HG03175 (cell line): Measurements from ENCODE around the gene UPF2.
A peak's percentile ranks its signal among the peaks of the same experiment; 100 is the strongest.
"Not testable (repeated sequence)": the region's sequence is repeated elsewhere in the genome, so short reads cannot be mapped to it uniquely, and the experiment has no call there.

Source experiments
- ATAC-seq: cut with Tn5 transposase; IDR thresholded peaks from one replicate; pipeline ENCODE4 v1.9.1; 2021; ENCODE audit warnings: mild to moderate bottlenecking, moderate library complexity; ENCODE audit not compliant: unreplicated experiment

Gene UPF2

DNA sequence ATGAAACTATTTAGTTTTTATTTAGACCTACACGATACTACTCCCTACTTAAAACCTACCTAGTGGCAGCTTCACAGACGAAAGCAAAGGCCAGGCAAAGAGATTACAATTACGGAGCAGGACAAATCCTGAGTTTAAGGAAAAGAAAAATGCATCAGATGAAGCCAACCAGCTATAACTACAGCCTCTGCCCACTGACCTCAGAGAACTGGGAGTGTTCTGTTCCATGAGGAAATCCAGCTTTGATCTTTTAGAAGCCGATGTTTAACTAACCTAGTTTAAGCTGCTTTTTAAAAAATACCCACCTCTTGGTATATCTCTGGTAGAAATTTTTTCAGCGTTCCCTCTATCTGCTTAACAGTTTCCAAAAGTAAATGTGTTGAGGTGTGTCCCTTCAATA, 3.0 kb upstream of the UPF2 start:
- ATAC-seq: no peak

DNA sequence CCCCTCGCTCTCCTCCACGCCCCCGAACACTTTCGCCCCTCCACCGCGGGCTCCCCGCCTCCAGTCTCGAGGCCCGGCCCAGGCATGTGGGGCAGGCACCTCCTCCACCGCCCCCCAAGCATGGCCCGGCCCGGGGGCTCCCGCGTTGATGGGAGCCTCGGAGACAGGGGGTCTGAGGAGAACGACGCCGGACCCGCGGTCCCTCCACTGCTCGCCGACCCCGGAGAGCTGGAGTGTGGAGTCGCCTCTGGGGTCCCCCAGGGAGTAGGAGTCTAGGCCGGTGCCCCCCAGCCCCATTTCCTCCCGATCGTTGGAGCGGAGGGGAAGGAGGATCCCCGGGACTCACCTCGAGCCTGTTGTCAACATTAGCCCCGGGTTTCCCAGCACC, 206 bp downstream of the UPF2 start:
- ATAC-seq: peak; percentile 3

DNA sequence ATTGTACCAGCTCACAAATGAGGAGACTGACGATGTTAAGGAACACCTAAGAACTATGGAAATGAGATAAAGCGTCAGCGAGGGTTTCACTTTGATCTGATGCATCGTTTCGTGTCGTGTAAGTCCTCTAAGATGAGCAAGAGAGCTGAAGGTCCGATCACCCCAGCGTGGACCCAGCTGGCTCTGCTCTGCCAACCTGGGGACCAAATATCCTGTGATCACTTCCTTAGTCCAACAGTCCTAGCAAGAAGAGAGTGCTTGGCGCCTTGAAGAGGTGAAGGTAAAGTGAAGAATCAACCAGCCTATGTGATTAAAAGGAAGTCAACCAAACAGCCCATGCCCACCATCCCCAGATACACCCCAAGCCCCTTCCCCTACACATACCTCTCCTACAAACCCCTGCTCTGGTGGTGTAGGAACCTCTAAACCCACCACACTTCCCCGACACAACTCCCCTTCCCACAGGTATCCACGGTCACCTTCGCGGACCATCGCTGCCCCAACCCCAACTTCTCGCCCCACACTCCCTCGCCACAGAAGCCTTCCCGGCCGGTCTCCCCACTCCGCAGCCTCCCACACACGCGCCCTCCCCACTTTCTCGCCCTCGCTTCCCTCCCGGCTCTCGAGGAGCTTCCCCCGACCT, 722 bp downstream of the UPF2 start:
- no peak for ATAC-seq

DNA sequence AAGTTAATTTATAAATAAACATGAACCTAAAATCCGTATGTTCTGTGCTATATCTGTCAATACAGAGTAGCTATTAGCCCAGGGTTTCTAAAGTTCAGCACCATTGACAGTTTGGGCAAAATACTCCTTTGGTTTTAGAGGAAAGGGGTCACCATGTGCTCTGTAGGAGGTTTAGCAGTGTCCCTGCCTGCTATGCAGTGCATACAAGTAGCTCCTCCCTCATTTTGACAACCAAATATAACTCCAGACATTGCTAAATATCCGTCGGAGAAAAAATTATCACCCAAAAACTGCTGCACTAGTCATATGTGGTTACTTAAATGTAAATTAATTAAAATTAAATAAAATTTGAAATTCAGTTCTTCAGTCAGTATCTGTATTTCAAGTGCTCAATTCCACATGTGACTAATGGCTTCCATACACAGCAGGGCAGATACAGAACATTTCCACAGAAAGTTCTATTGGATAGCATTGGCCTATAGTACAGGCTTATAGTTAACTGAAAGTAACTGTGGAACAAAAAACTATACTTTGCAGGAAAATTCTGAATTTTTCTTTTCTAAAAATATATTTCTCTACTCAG, 6.4 kb downstream of the UPF2 start:
- ATAC-seq: no peak

DNA sequence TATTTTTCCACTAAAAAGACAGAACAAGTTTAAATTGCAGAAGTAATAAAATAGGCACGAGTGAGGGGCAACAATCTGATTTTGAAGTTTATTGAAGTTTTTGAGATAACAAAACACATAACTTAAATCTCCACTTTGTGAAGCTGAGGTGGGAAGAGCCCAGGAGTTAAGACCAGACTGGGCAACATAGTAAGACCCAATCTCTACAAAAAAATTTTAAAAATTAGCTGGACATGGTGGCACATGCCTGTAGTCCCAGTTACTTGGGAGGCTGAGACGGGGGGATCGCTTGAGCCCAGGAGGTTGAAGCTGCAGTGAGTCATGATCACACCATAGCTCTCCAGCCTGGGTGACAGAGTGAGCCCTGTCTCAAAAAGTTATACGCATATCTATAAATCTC, 11.2 kb downstream of the UPF2 start:
- ATAC-seq: no peak

DNA sequence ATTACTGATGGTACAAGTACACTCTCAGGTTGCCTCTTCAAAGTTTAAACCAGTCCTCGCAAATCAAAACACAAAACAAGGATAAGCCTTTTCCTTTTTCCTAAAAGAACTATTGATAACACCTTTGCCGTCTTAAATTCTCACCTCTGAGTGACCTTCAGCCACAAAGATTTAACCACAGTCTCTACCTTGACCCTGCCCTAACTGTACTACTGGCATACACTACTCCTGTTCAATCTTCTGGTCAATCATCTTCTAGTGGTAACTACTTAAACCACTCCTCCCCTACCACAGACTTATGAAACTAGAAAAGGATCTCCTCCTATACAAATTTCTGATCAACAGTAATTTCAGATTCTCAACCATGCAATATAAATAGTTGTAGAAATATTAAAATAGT, 15.1 kb downstream of the UPF2 start:
- ATAC-seq: peak; percentile 99

DNA sequence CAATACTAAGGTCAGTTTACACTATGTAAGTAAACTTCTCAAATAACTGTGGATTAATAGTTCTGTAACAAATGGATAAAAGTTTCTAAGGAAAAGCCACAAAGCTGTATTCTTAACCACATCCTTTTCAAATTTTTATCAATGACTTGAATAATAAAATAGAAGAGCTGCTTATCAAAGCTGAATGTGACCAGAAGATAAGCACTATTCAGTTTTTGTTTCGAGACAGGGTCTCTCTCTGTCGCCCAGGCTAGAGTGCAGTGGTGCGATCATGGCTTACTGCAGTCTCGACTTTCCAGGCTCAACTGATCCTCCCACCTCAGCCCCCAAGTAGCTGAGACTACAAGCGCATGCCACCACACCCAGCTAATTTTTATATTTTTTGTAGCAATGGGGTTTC, 17.0 kb downstream of the UPF2 start:
- ATAC-seq: no peak

DNA sequence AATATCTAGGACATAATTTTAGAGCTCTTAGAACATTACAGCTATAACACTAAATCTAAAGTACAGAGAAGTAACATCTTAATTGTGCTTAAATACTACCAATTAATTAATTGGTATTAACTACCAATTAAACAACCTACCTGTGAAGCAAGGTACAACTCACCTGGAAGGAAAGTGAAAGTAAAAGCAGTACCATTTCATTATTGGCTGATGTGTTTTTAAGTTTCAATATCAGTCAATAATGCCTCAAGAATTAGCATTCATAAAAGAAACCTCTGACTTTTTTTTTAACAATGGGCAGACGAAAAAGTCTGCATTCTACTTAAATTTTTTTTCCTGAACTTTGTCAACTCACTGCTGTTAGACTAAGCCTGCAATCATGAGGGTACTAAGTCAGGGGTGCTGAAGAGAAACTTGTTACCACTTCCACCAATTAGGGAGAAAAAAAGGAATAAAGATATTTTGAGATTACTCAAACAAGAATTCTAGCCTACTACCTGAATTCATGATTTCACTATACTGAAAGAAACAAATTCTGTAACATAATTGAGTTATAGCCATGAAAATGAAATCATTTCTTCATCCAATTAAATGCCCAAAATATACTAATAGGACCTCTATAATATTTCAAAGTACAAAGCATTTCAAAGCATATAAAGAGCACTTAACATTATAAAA, 19.9 kb downstream of the UPF2 start:
- no peak for ATAC-seq

DNA sequence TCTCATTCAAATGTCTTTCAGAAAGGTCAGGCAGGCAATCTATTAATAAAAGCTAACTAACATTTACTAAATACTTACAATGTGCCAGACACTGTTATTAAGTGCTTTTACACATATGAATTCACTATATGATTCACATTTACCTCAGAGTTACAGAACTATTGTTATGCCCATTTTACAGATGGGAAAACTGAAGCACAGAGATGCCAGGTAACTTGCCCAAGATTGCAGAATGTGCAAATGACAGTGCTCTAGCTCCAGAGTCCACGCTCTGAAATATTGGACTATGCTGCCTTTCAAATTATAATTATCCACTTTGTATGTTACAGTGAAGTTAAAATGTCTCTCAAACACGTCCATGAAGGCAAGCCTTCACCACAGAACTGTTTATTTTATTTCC, 22.0 kb downstream of the UPF2 start:
- no peak for ATAC-seq

DNA sequence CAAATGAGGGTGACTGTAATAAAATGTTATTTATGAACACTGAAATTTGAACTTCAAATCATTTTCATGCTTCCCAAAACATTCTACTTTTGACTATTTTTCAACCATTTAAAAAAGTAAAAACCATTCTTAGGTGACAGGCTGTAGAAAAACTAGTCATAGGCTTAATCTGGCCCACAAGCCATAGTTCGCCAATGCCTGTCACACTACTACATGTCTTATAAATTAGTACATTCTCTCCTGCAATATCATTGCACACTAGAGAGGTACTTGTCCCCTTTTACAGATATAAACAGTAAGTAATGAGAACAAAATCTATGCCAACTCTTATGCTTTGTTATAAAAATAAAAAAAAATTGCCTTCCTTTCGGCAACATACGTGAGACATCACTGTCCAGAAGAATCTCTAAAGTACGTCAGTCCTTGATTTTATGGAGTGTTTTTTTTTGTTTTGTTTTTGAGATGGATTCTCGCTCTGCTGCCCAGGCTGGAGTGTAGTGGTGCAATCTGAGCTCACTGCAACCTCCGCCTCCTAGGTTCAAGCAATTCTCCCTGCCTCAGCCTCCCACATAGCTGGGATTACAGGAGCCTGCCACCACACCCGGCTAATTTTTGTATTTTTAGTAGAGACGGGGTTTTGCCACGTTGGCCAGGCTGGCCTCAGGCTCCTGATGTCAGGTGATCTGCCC, 23.2 kb downstream of the UPF2 start:
- no peak for ATAC-seq

DNA sequence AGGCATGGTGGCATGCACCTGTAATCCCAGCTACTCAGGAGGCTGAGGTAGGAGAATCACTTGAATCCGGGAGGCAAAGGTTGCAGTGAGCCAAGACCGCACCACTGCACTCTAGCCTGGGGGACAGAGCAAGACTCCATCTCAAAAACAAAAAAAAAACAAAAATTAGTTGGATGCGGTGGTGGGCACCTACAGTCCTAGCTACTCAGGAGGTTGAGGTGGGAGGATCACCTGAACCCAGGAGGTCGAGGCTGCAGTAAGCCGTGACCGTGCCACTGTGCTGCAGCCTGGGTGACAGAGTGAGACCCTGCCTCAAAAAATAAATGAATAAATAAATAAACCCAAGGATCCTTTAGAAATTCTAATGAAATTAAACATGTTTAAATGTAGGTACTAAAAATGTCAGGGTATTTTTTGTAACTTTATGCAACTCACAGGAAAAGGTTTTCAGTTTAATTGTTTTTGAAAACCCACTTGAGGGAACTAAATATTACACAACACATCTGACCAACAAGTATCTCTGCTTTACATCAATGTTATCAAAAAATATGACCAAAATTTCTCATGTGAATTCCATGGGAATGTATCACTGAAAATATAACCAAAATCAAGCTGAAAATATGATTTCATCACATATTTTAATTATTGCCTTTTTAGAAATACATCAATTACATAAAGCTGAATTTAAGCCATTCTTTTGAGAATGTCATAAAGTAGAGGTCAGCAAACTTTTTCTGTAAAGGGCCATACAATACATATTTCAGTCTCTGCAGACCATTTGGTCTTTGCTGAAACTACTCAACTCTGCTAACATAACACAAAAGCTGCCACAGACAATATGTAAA, 23.9 kb downstream of the UPF2 start:
- no peak for ATAC-seq

DNA sequence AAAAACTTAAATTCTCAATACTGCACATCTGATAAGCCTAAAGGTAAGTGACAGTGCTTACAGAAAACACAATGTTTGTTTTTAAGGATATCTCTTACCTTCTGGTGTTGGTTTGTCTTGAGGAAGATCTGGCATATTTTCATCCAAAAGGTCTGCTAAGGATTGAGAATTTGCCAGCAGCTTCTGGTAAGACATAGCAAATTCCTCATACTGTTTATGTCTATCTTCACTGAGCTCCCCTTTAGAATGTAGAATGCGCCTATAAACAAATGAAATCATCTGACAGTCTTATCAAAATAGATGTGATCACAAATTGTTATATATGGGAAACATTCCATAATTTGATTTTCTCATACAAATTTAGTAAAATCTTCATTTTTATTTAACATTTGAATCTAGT, 28.7 kb downstream of the UPF2 start:
- ATAC-seq: no peak

DNA sequence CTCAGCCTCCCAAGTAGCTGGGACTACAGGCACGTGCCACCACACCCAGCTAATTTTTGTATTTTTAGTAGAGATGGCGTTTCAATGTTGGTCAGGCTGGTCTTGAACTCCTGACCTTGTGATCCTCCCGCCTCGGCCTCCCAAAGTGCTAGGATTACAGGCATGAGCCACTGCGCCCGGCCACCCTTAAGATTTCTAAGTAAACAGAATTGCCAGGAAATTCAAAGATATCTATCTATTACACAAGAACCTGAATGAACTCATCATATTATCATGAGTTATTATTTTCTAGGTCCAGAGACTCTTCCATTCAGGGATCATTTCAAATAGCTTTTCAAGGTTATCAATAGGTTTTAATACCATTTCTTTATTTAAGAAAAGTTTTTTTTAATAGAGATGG, 29.2 kb downstream of the UPF2 start:
- ATAC-seq: not testable (repeated sequence)

DNA sequence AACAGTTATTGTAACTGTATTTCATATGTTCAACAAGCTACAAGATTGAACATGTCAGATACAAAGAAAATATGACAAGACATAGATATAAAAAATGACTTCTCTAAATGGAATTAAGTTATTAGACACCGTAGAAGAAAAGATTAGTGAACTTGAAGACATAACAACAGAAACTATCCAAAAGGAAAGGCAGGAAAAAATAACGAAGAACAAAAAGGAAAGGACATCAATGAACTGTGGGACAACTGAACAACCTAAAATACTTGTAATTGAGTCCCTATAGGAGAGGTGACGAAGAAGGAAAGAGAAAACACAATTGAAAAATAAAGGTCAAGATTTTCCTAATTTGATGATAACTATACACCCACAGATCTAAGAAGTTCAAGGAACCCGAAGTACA, 32.3 kb downstream of the UPF2 start:
- ATAC-seq: no peak

DNA sequence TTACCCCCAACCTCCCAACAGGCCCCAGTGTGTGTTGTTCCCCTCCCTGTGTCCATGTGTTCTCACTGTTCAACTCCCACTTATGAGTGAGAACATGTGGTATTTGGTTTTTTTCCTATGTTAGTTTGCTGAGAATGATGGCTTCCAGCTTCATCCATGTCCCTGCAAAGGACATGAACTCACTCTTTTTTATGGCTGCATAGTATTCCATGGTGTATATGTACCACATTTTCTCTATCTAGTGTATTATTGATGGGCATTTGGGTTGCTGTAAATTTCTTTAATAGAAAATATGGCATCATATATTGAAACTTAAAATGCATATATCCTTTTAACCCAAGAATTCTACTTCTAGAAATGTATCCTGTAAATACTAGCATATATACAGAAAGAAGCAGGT, 33.8 kb downstream of the UPF2 start:
- ATAC-seq: not testable (repeated sequence)

DNA sequence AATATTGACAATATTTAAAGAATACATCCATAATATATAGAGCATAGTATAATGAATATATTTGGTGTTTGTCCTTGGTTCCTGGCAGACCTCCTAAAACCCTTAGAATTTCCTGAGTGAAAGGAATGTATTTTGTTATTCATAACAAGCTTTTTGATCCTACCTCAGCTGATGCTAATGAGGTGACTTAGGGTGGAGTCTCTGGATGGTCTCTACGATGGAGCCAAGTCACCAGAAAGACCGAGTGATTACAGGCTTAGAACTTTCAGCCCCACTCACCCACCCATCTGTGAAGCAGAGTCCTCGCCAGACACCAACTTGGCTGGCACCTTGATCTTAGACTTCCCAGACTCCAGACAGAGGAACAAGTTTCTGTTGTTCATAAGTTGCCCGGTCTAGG, 35.9 kb downstream of the UPF2 start:
- no peak for ATAC-seq

DNA sequence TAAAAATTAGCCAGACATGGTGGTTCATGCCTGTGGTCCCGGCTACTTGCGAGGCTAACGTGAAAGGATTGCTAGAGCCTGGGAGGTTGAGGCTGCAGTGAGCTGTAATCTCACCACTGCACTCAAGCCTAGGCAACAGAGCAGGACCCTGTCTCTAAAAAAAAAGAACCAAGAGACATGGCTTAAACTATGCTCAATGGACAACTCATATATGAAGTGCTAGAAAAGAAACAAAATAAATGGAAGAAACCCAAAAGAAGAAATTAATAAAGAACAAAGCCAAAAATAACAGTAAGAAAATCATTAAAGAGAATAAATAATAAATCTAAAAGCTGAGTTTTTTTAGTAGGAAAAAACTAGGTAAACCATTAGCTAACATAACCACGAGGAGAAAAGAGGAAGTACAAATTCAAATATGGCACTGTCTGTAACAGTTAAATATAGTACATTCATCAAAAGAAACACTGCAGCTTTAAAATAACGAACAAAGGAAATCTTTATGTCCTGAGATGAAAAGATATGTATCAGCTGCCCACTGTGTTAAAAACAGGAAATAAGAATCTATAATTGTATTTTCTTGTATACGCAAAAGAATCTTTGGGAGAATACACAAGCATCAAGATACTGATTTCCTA, 48.7 kb downstream of the UPF2 start:
- ATAC-seq: peak; percentile 63

DNA sequence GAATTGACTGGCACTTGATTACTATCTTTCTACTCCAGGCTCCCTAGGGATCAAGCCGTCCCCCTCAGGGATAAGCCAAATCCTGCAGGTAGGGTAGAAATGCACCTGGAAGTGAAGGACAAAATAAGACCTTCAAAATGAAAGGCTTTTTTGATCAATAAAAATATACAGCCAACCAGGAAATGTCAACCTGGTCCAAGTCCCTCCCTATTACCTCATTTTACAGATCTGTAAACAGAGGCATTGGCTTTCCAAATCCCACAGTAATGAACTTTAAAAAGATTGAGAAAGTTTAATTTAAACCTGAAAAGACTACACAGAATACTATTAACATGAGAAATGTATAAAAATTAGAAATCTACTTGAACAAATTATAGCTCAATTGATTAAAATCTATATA, 53.7 kb downstream of the UPF2 start:
- no peak for ATAC-seq

DNA sequence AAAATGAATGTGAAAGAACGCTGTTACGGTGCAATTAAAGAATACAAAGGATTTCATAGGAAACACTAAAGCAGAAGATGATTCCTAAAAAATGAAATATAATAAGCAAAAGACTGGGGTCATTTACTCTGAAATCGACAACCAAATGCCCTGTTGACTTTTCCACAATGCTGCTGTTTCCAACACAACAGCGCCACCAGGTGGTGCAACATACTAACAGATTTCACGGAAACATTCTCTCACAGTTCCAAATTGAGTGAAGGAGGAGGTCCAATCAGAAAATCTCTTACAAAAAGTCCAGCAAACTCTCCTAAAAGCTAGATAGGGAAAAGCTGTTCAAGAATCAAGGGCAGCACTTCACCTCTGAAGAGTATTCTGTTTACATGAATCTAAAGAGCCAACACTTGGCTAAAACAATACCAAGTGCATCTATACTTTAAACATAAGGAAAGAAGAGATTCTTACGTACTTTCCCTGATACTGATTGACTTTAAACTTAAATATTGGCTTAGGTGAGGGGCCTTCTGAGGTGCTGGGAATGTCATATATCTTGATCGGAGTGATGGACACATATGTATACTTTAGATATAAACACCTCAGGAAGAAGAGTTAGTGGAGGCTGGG, 55.9 kb downstream of the UPF2 start:
- no peak for ATAC-seq

DNA sequence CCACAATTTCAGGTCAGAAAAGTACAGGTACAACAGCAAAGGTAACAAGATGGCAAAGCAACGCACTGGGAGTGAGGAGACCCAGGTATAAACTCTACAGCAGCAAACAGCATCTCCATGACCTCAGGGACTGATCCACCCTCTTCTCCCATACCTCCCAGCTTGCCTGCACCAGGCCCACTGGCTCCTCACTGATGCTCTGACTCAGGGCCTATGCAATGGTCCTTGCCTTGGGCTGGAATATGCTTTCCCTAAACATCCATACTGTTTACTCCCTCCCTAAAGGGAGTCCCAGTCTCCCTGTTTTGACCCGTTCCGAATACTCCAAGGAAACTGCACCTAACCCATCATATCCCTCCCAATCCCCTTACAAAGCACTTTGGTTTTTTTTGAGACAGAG, 60.4 kb downstream of the UPF2 start:
- ATAC-seq: no peak
